AG04450 (cell line): Measurements from ENCODE around the gene PFDN6. TPM values are rescaled to one million over a fixed set of nuclear protein-coding genes. Genes with fewer than 3 reads are reported as not detected.

ENCODE experiments used
- CTCF ChIA-PET: fragments of 300-600, 350-600 bp; formaldehyde crosslinking; extraction: SDS; loops from one replicate; lab custom pipeline; 2022; ENCODE audit warnings: antibody characterized with exemption, inconsistent platforms; lab: Charles Lee
- POLR2A ChIA-PET: fragments of 350-600 bp; formaldehyde crosslinking; extraction: SDS; loops from one replicate; lab custom pipeline; 2021; ENCODE audit warnings: antibody characterized with exemption, inconsistent platforms; lab: Yijun Ruan, JAX
- DNase-seq: peaks from one replicate; pipeline ENCODE4 v3.0.0-alpha.2; 2011; ENCODE audit warnings: low read depth, low spot score
- H3K27ac ChIP-seq: one replicate; pipeline ENCODE4 v1.5.1; 2012; ENCODE audit warnings: low read depth, low read length, control low read depth
- H3K27me3 ChIP-seq: one replicate; pipeline ENCODE4 v1.6.0; 2012; ENCODE audit warnings: low read length; ENCODE audit not compliant: control insufficient read depth, insufficient read depth
- H3K4me3 ChIP-seq: 2 replicates; pipeline ENCODE4 v1.5.1; 2011; ENCODE audit warnings: mild to moderate bottlenecking, low read depth, low read length, control low read depth
- H3K9me3 ChIP-seq: 2 replicates; pipeline ENCODE4 v1.5.1; 2012; ENCODE audit warnings: low read length; ENCODE audit not compliant: control insufficient read depth, insufficient read depth
- polyA minus RNA-seq: library from RNA; depleted of rRNA, polyadenylated mRNA; stranded (reverse); fragments of >200 nt; gene quantifications from 2 replicates; pipeline ENCODE4 v1.2.3, GENCODE V29; 2011; rRNA and poly(A)+ RNA removed
- polyA plus RNA-seq: library from polyadenylated mRNA; depleted of rRNA; stranded (reverse); fragments of >200 nt; gene quantifications from 2 replicates; pipeline ENCODE4 v1.2.3, GENCODE V29; 2011; rRNA removed
- TF ChIP-seq, protein P1 (sequence below): IDR thresholded peaks from 2 replicates; pipeline ENCODE4 v1.5.1; 2011; ENCODE audit warnings: low read depth, low read length, control low read depth, inconsistent platforms

Gene PFDN6
- polyA plus RNA-seq (59.6 and 64.6 TPM in 2 replicates), polyA minus RNA-seq (20.2 and 21.1 TPM in 2 replicates)

DNA sequence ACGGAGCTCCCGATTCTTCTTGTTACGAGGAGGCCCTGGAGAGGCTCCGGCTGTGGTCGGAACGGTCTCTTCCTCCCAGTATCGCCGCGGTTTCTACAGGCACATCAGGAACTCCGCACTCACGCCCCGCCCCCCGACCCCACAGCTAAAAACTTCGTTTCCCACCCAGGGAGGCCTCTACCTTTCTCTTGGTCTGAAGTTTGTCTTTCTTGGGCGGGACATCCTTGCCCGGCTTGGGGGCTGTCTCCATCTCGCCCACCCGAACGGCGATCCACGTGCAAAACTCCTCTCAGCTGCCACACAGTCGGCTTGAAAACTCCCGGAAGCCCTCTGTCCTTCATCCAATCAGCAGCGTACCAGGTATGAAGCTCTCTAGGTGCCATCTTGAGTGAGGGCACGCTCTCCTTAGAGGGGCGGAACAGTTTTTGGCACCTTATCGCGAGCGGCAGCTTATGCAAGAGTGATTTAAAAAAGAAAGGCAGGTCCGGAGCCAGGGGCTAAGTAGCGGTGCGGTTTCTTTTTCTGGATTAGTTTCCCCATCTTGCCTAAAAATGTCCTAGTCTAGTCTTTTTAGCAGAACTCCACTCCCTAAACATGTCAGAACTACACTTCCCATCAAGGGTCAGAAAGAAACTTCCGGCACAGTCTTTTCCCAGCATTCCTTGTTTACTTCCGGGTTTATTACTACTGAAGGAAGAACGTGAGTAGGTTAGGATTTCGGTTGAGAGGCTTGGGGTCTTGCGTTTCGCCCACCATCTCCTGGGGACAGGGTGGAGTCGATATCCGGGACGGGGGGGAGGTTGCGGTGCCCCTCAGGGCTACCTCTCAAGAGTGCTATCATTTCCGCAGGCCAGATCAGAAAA, at the start of gene PFDN6, which contains the start of gene WDR46:
TSS of gene PFDN6 (plus strand) at position 681 of the 863 bp plus-strand sequence. CDS start 256 bp downstream, outside the sequence.
TSS of gene WDR46 (minus strand) at position 319 of the 863 bp plus-strand sequence. CDS start at position 250, 69 bp downstream.
- no peaks in the 10 kb centered on the region for H3K27me3 ChIP-seq
- ChIA-PET POLR2A (interaction anchor here (0.8 to 2.3 kb wide), 7 partner anchors 10 to 318 kb away, joined by 3 to 18 read pairs (median 11); partner anchors contain the start of genes B3GALT4, RGL2, RPS18 and VPS52), CTCF (interaction anchor here (0.8 to 2.6 kb wide), 5 partner anchors 9 to 137 kb away, joined by 3 to 11 read pairs (median 4); partner anchors contain the start of genes B3GALT4 and RGL2)
- H3K9me3 ChIP-seq, result no peaks in the 10 kb centered on the region
- DNase-seq, result peak; percentile 60
- TF ChIP-seq, protein P1, sequence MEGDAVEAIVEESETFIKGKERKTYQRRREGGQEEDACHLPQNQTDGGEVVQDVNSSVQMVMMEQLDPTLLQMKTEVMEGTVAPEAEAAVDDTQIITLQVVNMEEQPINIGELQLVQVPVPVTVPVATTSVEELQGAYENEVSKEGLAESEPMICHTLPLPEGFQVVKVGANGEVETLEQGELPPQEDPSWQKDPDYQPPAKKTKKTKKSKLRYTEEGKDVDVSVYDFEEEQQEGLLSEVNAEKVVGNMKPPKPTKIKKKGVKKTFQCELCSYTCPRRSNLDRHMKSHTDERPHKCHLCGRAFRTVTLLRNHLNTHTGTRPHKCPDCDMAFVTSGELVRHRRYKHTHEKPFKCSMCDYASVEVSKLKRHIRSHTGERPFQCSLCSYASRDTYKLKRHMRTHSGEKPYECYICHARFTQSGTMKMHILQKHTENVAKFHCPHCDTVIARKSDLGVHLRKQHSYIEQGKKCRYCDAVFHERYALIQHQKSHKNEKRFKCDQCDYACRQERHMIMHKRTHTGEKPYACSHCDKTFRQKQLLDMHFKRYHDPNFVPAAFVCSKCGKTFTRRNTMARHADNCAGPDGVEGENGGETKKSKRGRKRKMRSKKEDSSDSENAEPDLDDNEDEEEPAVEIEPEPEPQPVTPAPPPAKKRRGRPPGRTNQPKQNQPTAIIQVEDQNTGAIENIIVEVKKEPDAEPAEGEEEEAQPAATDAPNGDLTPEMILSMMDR, result no peak
- H3K27ac ChIP-seq, result peak within 1 kb of the TSS; percentile 39
- H3K4me3 ChIP-seq, result peak within 1 kb of the TSS; percentile 89

- POLR2A ChIA-PET, result no interaction called here
- H3K4me3 ChIP-seq, result no peak overlapping the region
- TF ChIP-seq, protein P1, result no peak
These were observed 47.4 kb upstream of the PFDN6 start for GRCh38 chr6:33241968-33242367.

GRCh38 chr6:33243476-33243875, 45.9 kb upstream of the PFDN6 start:
- no peaks in the 10 kb centered on the region for H3K9me3 ChIP-seq
- TF ChIP-seq, protein P1, result no peak
- peaks cover 14% of the 10 kb centered on the region for H3K27me3 ChIP-seq
- DNase-seq, result no peak
- CTCF ChIA-PET, result no interaction called here
- H3K27ac ChIP-seq, result no peak overlapping the region
- POLR2A ChIA-PET, result interaction anchor here (0.7 kb wide), 2 partner anchors 259 to 272 kb away, joined by 4 read pairs; no protein-coding TSS in a partner anchor
- H3K4me3 ChIP-seq, result no peak overlapping the region

More at GRCh38 chr6:33241968-33242367, 47.4 kb upstream of the PFDN6 start:
- Histone ChIP-seq H3K27me3 (peaks cover 20% of the 10 kb centered on the region), H3K27ac (no peak overlapping the region), H3K9me3 (no peaks in the 10 kb centered on the region)
- no peak for DNase-seq
- CTCF ChIA-PET, result no interaction called here

DNA sequence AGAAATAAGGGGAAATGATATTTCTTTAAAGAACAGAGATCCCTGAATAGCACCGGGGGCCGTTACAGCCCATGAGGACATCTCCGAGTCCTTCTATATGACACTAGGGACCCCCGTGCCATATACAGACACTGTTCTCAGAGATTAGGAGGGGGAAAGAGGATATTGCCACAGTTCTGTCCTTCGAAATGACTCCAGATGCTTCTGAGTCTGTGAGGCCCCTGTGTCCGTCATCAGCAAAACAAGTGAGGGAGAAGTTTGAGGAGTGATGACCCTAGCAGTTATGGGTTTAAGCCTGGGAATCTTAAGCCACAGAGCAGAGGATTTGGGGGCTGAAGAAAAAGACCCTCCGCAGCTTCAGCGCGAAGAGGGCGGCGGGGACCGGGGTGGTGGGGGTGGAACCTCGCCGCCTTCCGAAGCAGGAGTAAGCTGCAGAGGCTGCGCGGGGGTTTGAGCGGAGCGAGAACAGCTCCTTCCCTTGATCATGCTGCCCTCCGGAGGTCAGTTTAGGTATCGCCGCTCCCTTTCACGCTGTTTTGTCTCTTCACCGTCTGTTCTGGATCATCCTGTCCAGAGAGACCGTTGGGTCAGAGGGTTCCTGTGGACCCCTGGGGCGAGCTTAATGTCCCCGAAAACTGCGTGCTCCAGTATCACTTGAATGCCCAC, 41.3 kb upstream of the PFDN6 start:
- Histone ChIP-seq H3K27ac (peak overlapping the region; percentile 97), H3K27me3 (peaks cover 2% of the 10 kb centered on the region), H3K9me3 (no peaks in the 10 kb centered on the region), H3K4me3 (peak overlapping the region; percentile 67)
- POLR2A ChIA-PET, result interaction anchor here (0.7 to 3.7 kb wide), 8 partner anchors 12 to 362 kb away, joined by 3 to 52 read pairs (median 8); partner anchors contain the start of genes B3GALT4, HSD17B8, RING1 and RPS18
- TF ChIP-seq, protein P1, result peak; percentile 92
- peak; percentile 66 for DNase-seq
- CTCF ChIA-PET, result interaction anchor here (0.6 to 4.7 kb wide), 44 partner anchors 8 to 409 kb away, joined by 3 to 72 read pairs (median 4); partner anchors contain the start of genes COL11A2, HLA-DMA, PSMB9 and RING1
